GM20431 (cell line): ENCODE results near the gene TMCO4.

Experiments used
- in situ Hi-C: fragments of 300-500 bp; cut with MseI, MboI; formaldehyde crosslinking; loops from one replicate; pipeline ENCODE4 v1.15.0; 2020; ENCODE audit warnings: low sequenced_read_pairs; ENCODE audit not compliant: unreplicated experiment

TMCO4 gene

DNA sequence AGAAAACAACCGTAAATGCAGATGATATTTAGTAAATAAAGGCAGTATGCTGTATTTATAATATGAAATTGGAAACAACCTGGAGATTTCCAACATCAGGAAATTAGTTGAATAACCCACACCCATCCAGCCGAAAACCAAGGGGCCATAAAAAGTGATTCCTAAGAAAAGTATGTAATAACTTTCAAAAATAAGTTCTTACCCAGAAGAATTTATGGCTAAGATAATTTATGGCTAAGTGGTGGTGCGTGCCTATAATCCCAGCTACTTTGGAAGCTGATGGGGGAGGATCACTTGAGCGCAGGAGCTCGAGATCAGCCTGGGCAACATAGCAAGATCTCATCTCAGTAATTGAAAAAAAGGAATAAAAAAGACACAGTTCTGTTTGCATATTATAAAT lies 43.2 kb downstream of the TMCO4 start:
- in situ Hi-C loops: no loop called here

- in situ Hi-C loops: no loop called here
Measured at GRCh38 chr1:19754482-19754881, 45.2 kb downstream of the TMCO4 start.

- in situ Hi-C loops: no loop called here
Measured at GRCh38 chr1:19752083-19752696, 47.5 kb downstream of the TMCO4 start.

DNA sequence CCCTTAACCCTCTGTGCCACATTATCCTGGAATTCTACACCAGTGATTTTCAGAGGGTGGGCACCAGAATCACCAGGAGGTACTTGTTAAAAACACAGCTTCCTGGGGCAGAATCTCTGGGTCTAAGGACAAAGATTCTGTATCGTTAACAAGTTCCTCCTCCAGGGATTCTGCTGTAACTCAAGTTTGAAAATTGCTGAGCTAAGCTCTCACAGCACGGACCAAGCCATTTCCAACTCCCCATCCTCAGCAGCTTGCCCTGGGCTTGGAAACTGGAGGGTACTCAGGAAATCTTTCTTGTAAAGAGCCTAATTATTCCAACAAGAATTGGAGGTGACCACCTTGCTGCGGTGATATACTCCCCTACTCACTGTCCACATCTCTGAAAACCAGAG lies 48.8 kb downstream of the TMCO4 start:
- in situ Hi-C loops: no loop called here

DNA sequence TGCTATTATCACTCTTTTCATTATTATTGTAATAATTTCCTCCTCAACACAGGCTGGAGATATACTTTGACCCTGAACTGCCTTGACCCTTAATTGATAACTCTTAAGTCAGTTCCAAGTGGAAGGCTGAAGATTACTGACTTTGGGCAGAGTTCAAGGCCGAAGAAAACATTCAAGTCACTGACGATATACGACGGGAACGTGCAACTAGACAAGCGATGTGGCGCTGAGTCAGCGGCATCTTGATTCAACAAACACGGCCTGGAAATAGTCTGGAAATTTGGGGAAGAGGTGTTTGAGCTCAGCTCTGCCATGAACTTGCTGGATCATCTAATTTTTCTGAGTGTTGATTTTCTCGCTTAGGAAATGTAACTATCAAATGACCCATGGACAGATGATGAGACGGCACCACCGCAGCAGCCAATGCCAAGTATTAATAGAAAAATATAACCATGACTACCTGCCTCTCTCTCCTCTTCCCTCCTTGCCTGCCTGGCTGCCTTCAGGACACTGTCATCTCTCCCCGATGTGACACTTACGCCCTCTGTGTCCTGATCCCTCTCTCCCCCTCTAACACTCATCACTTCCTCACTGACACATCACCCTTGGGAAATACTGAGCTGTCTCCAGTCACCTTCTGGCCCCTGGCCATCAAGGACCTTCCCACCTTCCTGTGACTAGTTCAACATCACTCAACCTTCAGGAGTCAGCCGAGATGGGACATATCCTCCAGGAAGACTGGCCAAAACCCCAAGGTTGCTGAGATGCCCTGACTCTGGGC lies 49.4 kb downstream of the TMCO4 start:
- in situ Hi-C loops: no loop called here

DNA sequence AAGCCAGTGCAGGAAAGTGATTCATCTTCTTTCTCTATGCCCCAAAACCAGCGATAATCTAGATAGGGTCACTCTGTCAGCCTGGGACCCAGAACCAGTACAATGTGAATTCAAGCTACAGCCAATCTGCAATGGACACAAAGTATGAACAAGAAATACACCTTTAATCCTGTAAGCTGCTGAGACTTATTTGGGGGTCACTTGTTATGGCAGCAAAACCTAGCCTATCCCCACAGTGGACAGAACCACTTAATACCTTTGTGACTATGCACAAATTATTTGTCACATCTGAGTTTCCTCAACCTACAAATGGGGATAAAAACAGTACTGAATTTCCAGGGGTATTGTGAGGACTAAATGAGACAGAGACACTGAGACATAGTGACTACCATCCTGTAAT lies 50.0 kb downstream of the TMCO4 start:
- in situ Hi-C loops: no loop called here

DNA sequence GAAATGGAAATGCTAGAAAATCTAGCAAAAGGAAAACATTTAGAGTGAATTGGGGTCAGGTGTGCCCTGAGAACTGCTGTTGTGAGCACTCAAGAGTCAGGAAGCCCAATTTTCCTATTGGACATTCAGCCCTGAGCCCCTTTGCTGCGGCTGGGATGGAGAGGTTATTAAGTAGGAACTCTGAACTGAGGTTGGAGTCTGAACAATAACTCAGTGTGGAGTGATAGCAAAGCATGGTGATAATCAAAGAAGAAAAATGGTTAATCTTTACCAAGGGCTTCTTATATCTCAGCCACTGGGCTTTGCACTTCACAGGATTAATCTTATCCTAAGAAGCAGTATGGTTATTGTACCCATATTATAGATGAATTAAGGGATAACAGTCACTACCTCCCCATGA lies 52.0 kb downstream of the TMCO4 start:
- in situ Hi-C loops: no loop called here

GRCh38 chr1:19744886-19745285 lies 54.8 kb downstream of the TMCO4 start:
- in situ Hi-C loops: no loop called here

GRCh38 chr1:19744335-19744743 lies 55.4 kb downstream of the TMCO4 start:
- in situ Hi-C loops: no loop called here

DNA sequence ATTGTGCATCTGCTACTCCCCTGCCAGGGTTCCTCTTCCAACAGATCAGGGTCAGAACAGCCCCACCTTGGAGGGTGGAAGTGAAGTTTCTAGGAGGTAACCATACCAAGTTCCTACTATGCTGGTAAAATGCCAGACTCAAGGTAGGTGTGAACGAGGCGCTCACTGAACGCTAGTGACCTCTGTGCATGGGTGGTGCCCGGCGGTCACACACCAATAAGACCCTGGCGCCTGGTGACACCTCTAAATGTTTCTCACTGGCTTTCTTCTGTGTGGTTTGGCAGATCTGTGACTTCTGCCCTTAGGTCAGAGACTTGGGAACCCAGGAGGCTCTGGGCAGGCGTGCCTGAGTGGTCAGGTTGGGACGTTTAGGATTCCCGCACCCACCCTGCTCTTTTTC lies 55.9 kb downstream of the TMCO4 start:
- in situ Hi-C loops: no loop called here

GRCh38 chr1:19743180-19743579 lies 56.5 kb downstream of the TMCO4 start:
- in situ Hi-C loops: no loop called here

DNA sequence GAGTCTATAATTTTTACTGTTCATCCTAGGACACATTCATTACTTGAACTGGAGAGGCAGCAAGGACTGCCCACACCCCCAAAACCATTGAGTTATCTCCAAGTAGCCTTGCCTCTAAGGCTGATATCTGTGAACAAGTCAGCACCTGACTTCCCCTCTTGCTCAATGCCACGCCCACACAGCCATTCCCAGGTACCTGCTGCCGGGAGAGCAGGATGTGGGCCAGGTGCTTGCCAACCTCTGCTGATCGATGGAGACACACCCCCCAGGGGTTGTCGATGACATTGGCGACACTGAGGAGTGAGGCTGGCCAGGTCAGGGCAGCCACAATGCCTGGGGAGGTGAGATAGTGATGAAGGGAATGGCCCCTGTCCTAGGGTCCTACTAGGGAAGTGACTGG lies 60.1 kb downstream of the TMCO4 start:
- in situ Hi-C loops: no loop called here

DNA sequence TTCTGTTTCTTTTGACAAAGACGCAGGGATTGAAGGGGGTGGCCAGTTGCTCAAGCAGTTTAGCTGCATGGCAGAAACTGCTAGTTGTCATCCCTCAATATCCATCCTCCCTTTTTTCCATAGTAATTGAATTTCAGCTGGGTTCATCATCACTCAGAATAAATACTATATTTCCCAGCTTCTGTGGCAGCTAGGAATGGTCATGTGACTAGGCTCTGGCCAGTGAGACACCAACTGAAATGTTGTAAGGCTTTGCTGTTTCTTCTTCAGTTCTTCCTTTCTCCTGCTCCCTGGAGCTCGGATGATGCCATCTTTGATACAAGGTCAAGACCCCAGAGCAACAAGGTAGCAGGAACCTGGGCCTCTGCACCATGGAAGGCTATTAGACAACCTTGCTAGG lies 61.0 kb downstream of the TMCO4 start:
- in situ Hi-C loops: no loop called here

GRCh38 chr1:19738076-19738475 lies 61.6 kb downstream of the TMCO4 start:
- in situ Hi-C loops: no loop called here

DNA sequence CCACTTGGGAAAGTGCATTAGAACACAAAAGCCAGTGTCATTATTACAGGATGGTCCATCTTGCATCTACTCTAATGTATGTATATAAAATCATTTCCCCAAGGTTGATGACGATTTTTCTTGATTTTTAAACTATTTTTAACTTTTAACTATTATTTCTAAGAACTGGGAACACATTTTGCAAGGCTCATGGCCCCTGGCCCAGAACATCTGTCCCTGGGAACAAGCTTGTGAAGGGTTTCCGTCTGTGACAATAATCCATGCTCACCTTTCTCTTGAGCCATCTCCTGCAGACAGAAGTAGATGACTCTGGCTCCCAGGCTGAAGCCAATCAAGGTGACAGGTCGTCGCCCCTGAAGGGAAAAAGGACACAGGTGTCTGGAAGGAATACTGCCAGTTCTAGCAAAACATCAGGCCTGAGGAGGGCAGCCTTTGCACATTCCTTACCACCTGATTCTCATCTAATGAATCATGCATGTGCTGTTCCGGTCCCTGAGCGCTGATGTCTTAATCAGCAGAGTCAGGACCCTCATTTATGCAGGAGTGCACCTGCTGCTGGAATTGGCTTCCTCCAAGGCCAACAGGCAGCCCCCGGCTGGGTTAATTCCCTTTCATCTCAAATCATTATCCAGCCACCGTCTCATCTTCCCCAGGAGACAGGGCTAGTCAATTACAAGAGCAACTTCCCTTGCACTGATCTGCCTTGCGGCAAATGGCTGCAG lies 62.5 kb downstream of the TMCO4 start:
- in situ Hi-C loops: no loop called here

GRCh38 chr1:19735440-19736127 lies 64.1 kb downstream of the TMCO4 start:
- in situ Hi-C loops: no loop called here

DNA sequence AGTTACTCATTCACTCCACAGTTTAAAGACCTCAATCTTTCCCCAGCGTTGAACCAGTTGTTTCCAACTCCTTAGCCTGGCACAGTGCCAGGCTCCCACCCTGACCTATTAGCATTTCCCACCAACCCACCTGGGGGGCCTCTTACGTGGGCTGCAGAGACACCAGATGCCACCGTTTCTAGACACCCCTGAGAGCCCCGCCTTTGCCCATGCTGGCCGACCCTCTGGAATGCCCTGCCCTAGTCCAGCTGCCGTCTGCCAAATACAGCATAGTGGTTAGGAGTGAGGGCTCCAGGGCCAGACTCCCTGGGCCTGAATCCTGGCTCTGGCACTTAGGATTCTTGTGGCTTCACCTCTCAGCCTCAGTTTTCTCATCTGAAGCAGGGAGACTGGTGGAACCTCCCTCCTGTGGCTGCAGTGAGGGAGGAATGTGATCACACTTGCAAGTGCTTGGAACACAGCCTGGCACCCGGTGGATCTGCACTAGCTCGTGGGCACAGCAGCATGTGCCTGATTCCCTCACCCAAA lies 65.2 kb downstream of the TMCO4 start:
- in situ Hi-C loops: no loop called here

GRCh38 chr1:19734056-19734455 lies 65.7 kb downstream of the TMCO4 start:
- in situ Hi-C loops: no loop called here

- in situ Hi-C loops: no loop called here
Measured at GRCh38 chr1:19733615-19734014, 66.1 kb downstream of the TMCO4 start.

DNA sequence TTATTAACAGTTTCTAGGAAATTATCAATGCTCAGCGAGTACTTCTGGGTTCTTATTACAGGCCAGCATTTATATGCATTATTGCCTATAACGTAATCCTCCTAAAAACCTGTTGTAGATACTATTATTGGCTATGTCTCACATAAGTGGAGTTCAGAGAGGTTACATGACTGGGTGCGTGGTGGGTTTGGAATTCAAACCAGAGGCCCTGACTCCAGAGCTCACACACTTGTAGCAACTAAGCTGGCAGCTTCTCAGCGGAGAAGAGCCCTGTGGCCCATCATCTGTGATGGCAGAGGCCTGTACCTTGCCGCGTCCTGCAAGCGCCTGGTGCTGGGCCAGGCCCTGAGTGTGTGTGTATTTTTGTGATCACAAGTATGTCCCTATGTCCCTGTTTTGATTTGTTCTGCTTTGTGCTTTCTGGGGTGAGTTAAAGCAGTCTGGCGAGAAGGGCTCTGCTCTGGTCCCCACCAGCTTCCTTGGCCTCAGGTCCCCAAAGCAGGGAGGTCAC lies 68.3 kb downstream of the TMCO4 start:
- in situ Hi-C loops: no loop called here
